H9 (cell line): ENCODE data around the gene SCEL. TPM values are rescaled to one million over a fixed set of nuclear protein-coding genes. Genes with fewer than 3 reads are reported as not detected.

Experiments used
- DNase-seq: peaks from one replicate; pipeline ENCODE4 v3.0.0-alpha.2; 2017
- H2AFZ ChIP-seq: one replicate; pipeline ENCODE4 v1.6.1; 2013; ENCODE audit warnings: mild to moderate bottlenecking, low read length, control low read depth, moderate library complexity
- H2AK5ac ChIP-seq: 2 replicates; pipeline ENCODE4 v1.6.1; 2013; ENCODE audit warnings: low read length, control low read depth, mixed read lengths; ENCODE audit not compliant: insufficient read length
- H2BK120ac ChIP-seq: one replicate; pipeline ENCODE4 v1.6.1; 2013; ENCODE audit warnings: low read depth, mild to moderate bottlenecking, low read length, control low read depth, inconsistent platforms; ENCODE audit not compliant: poor library complexity, severe bottlenecking
- H2BK12ac ChIP-seq: 2 replicates; pipeline ENCODE4 v1.6.1; 2013; ENCODE audit warnings: low read length, control low read depth, mixed read lengths, low read depth; ENCODE audit not compliant: insufficient read length
- H2BK15ac ChIP-seq: 2 replicates; pipeline ENCODE4 v1.6.1; 2013; ENCODE audit warnings: low read depth, low read length, control low read depth
- H2BK20ac ChIP-seq: one replicate; pipeline ENCODE4 v1.6.1; 2013; ENCODE audit warnings: low read depth, mild to moderate bottlenecking, low read length, control low read depth, inconsistent platforms; ENCODE audit not compliant: poor library complexity, severe bottlenecking
- H2BK5ac ChIP-seq: 2 replicates; pipeline ENCODE4 v1.6.1; 2013; ENCODE audit warnings: low read length, control low read depth, mixed read lengths; ENCODE audit not compliant: insufficient read length
- H3K14ac ChIP-seq: 2 replicates; pipeline ENCODE4 v1.6.1; 2013; ENCODE audit warnings: low read length, control low read depth; ENCODE audit not compliant: insufficient read depth
- H3K18ac ChIP-seq: 2 replicates; pipeline ENCODE4 v1.6.1; 2013; ENCODE audit warnings: low read depth, mild to moderate bottlenecking, mixed read lengths, low read length, control low read depth; ENCODE audit not compliant: insufficient read length
- H3K23ac ChIP-seq: 2 replicates; pipeline ENCODE4 v1.6.1; 2013; ENCODE audit warnings: low read length, control low read depth, mixed read lengths, low read depth; ENCODE audit not compliant: insufficient read length
- H3K23me2 ChIP-seq: 2 replicates; pipeline ENCODE4 v1.6.1; 2013; ENCODE audit warnings: low read depth, mild to moderate bottlenecking, mixed read lengths, low read length, control low read depth; ENCODE audit not compliant: insufficient read length, poor library complexity, severe bottlenecking
- H3K27ac ChIP-seq: 2 replicates; pipeline ENCODE4 v1.5.1; 2013; ENCODE audit warnings: low read length, control low read depth, mixed read lengths, low read depth; ENCODE audit not compliant: insufficient read length
- H3K27me3 ChIP-seq: 2 replicates; pipeline ENCODE4 v1.6.1; 2013; ENCODE audit warnings: low read length, control low read depth, inconsistent platforms; ENCODE audit not compliant: insufficient read depth
- H3K4ac ChIP-seq: 2 replicates; pipeline ENCODE4 v1.6.1; 2013; ENCODE audit warnings: low read depth, mild to moderate bottlenecking, control low read depth, inconsistent platforms, low read length, moderate library complexity
- H3K4me1 ChIP-seq: 2 replicates; pipeline ENCODE4 v1.6.1; 2013; ENCODE audit warnings: low read length, control low read depth, inconsistent platforms; ENCODE audit not compliant: insufficient read depth
- H3K4me2 ChIP-seq: 2 replicates; pipeline ENCODE4 v1.6.1; 2013; ENCODE audit warnings: low read length, control low read depth, mixed read lengths; ENCODE audit not compliant: insufficient read length, insufficient read depth
- H3K56ac ChIP-seq: 2 replicates; pipeline ENCODE4 v1.6.1; 2013; ENCODE audit warnings: low read depth, mild to moderate bottlenecking, mixed read lengths, low read length, control low read depth; ENCODE audit not compliant: insufficient read length
- H3K79me1 ChIP-seq: 2 replicates; pipeline ENCODE4 v1.6.1; 2013; ENCODE audit warnings: low read depth, mild to moderate bottlenecking, moderate library complexity, low read length, control low read depth, inconsistent platforms; ENCODE audit not compliant: insufficient read depth, poor library complexity, severe bottlenecking
- H3K79me2 ChIP-seq: 2 replicates; pipeline ENCODE4 v1.6.1; 2013; ENCODE audit warnings: low read length, control low read depth, inconsistent platforms; ENCODE audit not compliant: insufficient read depth
- H3K9ac ChIP-seq: 2 replicates; pipeline ENCODE4 v1.6.1; 2013; ENCODE audit warnings: low read length, control low read depth, mixed read lengths; ENCODE audit not compliant: insufficient read length; ENCODE audit errors: extremely low read depth
- H3K9me3 ChIP-seq: one replicate; pipeline ENCODE4 v1.6.1; 2013; ENCODE audit warnings: low read depth, low read length, inconsistent platforms; ENCODE audit not compliant: control insufficient read depth
- H3T11ph ChIP-seq: one replicate; pipeline ENCODE4 v1.6.1; 2013; ENCODE audit warnings: mild to moderate bottlenecking, low read length, control low read depth, inconsistent platforms
- H4K20me1 ChIP-seq: one replicate; pipeline ENCODE4 v1.6.1; 2013; ENCODE audit not compliant: control insufficient read depth, insufficient read length, insufficient read depth
- H4K5ac ChIP-seq: 2 replicates; pipeline ENCODE4 v1.6.1; 2013; ENCODE audit warnings: low read depth, mild to moderate bottlenecking, mixed read lengths, low read length, control low read depth; ENCODE audit not compliant: insufficient read length
- H4K8ac ChIP-seq: replicated peaks from 2 replicates; pipeline ENCODE4 v1.6.1; 2013; ENCODE audit warnings: low read length, control low read depth, mixed read lengths, low read depth; ENCODE audit not compliant: insufficient read length
- H4K91ac ChIP-seq: 2 replicates; pipeline ENCODE4 v1.6.1; 2013; ENCODE audit warnings: low read depth, mild to moderate bottlenecking, moderate library complexity, mixed read lengths, low read length, control low read depth; ENCODE audit not compliant: insufficient read length
- H3K27ac Mint-ChIP-seq, 3 experiments: 2 replicates in 2 of 3; 3 replicates in 1 of 3; pipeline ENCODE4 v1.8.0; 2020 to 2021; ENCODE audit warnings: mixed read lengths in 3 of 3, mild to moderate bottlenecking in 1 of 3, moderate library complexity in 1 of 3
- H3K27me3 Mint-ChIP-seq: 2 replicates; pipeline ENCODE4 v1.8.0; 2021; ENCODE audit warnings: low read depth, mild to moderate bottlenecking, moderate library complexity, mixed read lengths
- H3K36me3 Mint-ChIP-seq, 3 experiments: 2 replicates in 2 of 3; 3 replicates in 1 of 3; pipeline ENCODE4 v1.8.0; 2020 to 2021; ENCODE audit warnings: low read depth in 3 of 3, mixed read lengths in 3 of 3; ENCODE audit not compliant: insufficient read depth in 1 of 3
- H3K4me1 Mint-ChIP-seq, 2 experiments: 2 replicates each; pipeline ENCODE4 v1.8.0; 2020; ENCODE audit warnings: mixed read lengths in 2 of 2
- H3K4me3 Mint-ChIP-seq, 2 experiments: 2 replicates in 1 of 2; 3 replicates in 1 of 2; pipeline ENCODE4 v1.8.0; 2020 to 2021; ENCODE audit warnings: mild to moderate bottlenecking in 2 of 2, mixed read lengths in 2 of 2, moderate library complexity in 1 of 2
- H3K9me3 Mint-ChIP-seq, 2 experiments: 2 replicates in 1 of 2; 3 replicates in 1 of 2; pipeline ENCODE4 v1.8.0; 2020; ENCODE audit warnings: mild to moderate bottlenecking in 2 of 2, mixed read lengths in 2 of 2, moderate library complexity in 1 of 2
- whole genome bisulfite sequencing: extraction: QIAGEN DNeasy Blood & Tissue Kit; methylation state at CpG from one replicate; pipeline ENCODE4 v1.1.7; 2013; ENCODE audit warnings: missing lambda C conversion rate, low lambda C conversion rate, mixed read lengths; ENCODE audit not compliant: insufficient read length; ENCODE audit errors: extremely low coverage; 5-methylcytosine and 5-hydroxymethylcytosine counted together
- total RNA-seq: library from RNA; stranded (reverse); gene quantifications from 2 replicates; pipeline ENCODE4 v1.2.1, GENCODE V29; 2021
- TF ChIP-seq, protein P1 (sequence below): fragments of 200-600 bp; sonication (generic); conservative IDR thresholded peaks from 3 replicates; pipeline ENCODE4 v1.8.0; 2021; ENCODE audit warnings: antibody characterized with exemption, mild to moderate bottlenecking

Gene SCEL
- total RNA-seq, 1 experiment from 2014 or later: not detected

- no peak overlapping the region for H3K4me2 ChIP-seq
- no peak overlapping the region for H3K14ac ChIP-seq
- H4K20me1 ChIP-seq: no peaks in the 10 kb centered on the region
- H3K27me3 Mint-ChIP-seq: no peaks in the 10 kb centered on the region
- H2BK20ac ChIP-seq: no peak overlapping the region
- no peaks in the 10 kb centered on the region for H3K27me3 ChIP-seq
- no peak overlapping the region for H3K27ac ChIP-seq
- no peak overlapping the region for H3K4ac ChIP-seq
- no peaks in the 10 kb centered on the region for H3K9me3 ChIP-seq
- H3K79me1 ChIP-seq: no peaks in the 10 kb centered on the region
- H2AFZ ChIP-seq: no peak overlapping the region
- H3K4me1 Mint-ChIP-seq: no peaks in the 10 kb centered on the region
- H3K4me1 ChIP-seq: no peaks in the 10 kb centered on the region
- no peaks in the 10 kb centered on the region for H3K23me2 ChIP-seq
- H2BK5ac ChIP-seq: no peak overlapping the region
- no peak overlapping the region for H3K27ac Mint-ChIP-seq
- no peaks in the 10 kb centered on the region for H3K9me3 Mint-ChIP-seq
- H2BK120ac ChIP-seq: no peak overlapping the region
- no peak overlapping the region for H2BK12ac ChIP-seq
- H3K56ac ChIP-seq: no peak overlapping the region
- TF ChIP-seq, protein P1, sequence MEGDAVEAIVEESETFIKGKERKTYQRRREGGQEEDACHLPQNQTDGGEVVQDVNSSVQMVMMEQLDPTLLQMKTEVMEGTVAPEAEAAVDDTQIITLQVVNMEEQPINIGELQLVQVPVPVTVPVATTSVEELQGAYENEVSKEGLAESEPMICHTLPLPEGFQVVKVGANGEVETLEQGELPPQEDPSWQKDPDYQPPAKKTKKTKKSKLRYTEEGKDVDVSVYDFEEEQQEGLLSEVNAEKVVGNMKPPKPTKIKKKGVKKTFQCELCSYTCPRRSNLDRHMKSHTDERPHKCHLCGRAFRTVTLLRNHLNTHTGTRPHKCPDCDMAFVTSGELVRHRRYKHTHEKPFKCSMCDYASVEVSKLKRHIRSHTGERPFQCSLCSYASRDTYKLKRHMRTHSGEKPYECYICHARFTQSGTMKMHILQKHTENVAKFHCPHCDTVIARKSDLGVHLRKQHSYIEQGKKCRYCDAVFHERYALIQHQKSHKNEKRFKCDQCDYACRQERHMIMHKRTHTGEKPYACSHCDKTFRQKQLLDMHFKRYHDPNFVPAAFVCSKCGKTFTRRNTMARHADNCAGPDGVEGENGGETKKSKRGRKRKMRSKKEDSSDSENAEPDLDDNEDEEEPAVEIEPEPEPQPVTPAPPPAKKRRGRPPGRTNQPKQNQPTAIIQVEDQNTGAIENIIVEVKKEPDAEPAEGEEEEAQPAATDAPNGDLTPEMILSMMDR: no peak
- no peak overlapping the region for H3K18ac ChIP-seq
- no peak overlapping the region for H4K91ac ChIP-seq
- H4K5ac ChIP-seq: no peak overlapping the region
- H3K9ac ChIP-seq: no peak overlapping the region
- H3T11ph ChIP-seq: no peak overlapping the region
- H4K8ac ChIP-seq: no peak overlapping the region
- no peak overlapping the region for H2BK15ac ChIP-seq
- no peak overlapping the region for H3K23ac ChIP-seq
- no peak overlapping the region for H2AK5ac ChIP-seq
- H3K79me2 ChIP-seq: no peaks in the 10 kb centered on the region
- no peaks in the 10 kb centered on the region for H3K36me3 Mint-ChIP-seq
- no peak for DNase-seq
- no CpG with 5 or more reads among the region's 3 CpGs for WGBS
- no peak overlapping the region for H3K4me3 Mint-ChIP-seq
Observed at GRCh38 chr13:77623806-77624205, 88.3 kb downstream of the SCEL start.
